ENCODE data around the gene PCDHA1. TPM values are rescaled to one million over a fixed set of nuclear protein-coding genes. Genes with fewer than 3 reads are reported as not detected.

PCDHA1 gene
- total and polyA plus RNA-seq, 3 experiments from 2014 or later, result not detected

- ChIA-PET POLR2A (no interaction called here), CTCF (no interaction called here)
- no peaks in the 10 kb centered on the region for H3K9me3 ChIP-seq (ENCODE audit: low read length)
- peaks cover 0 to 5% (median 4%) of the 10 kb centered on the region in 5 donors for H3K9me3 Mint-ChIP-seq
- no peak for DNase-seq
- no peaks in the 10 kb centered on the region for H3K27me3 ChIP-seq (ENCODE audit: insufficient read depth, low read length, poor library complexity, severe bottlenecking)
- no peaks in the 10 kb centered on the region for H3K4me1 Mint-ChIP-seq
- H3K4me1 ChIP-seq (ENCODE audit: insufficient read depth, low read length), result no peaks in the 10 kb centered on the region
- H3K36me3 ChIP-seq (ENCODE audit: insufficient read depth, low read length), result no peaks in the 10 kb centered on the region
- H3K4me3 ChIP-seq (ENCODE audit: low read length), result no peak overlapping the region
- no peaks in the 10 kb centered on the region for H3K36me3 Mint-ChIP-seq
- no peak overlapping the region for H3K27ac Mint-ChIP-seq
- no peak overlapping the region for H3K27ac ChIP-seq (ENCODE audit: low read depth, low read length)
- peaks cover 8 to 9% of the 10 kb centered on the region in 2 donors for H3K27me3 Mint-ChIP-seq
- H3K4me3 Mint-ChIP-seq, result no peak overlapping the region
Measured at GRCh38 chr5:140953234-140953633, 167.3 kb downstream of the PCDHA1 start.

- no peaks in the 10 kb centered on the region for H3K9me3 ChIP-seq (ENCODE audit: low read length)
- no peak overlapping the region for H3K27ac Mint-ChIP-seq
- no peak overlapping the region for H3K27ac ChIP-seq (ENCODE audit: low read depth, low read length)
- no peaks in the 10 kb centered on the region for H3K36me3 ChIP-seq (ENCODE audit: insufficient read depth, low read length)
- H3K4me3 Mint-ChIP-seq, result no peak overlapping the region
- peaks cover 0 to 2% (median 0%) of the 10 kb centered on the region in 5 donors for H3K9me3 Mint-ChIP-seq
- no peaks in the 10 kb centered on the region for H3K4me1 ChIP-seq (ENCODE audit: insufficient read depth, low read length)
- no peaks in the 10 kb centered on the region for H3K27me3 ChIP-seq (ENCODE audit: insufficient read depth, low read length, poor library complexity, severe bottlenecking)
- peaks cover 17 to 35% of the 10 kb centered on the region in 2 donors for H3K27me3 Mint-ChIP-seq
- POLR2A ChIA-PET, result no interaction called here
- H3K4me1 Mint-ChIP-seq, result no peaks in the 10 kb centered on the region
- no peak overlapping the region for H3K4me3 ChIP-seq (ENCODE audit: low read length)
- H3K36me3 Mint-ChIP-seq, result no peaks in the 10 kb centered on the region
- CTCF ChIA-PET, result no interaction called here
- no peak for DNase-seq
Measured at GRCh38 chr5:140962190-140962589, 176.2 kb downstream of the PCDHA1 start.

- peaks cover 23 to 44% of the 10 kb centered on the region in 2 donors for H3K27me3 Mint-ChIP-seq
- no peaks in the 10 kb centered on the region for H3K9me3 ChIP-seq (ENCODE audit: low read length)
- CTCF ChIA-PET, result no interaction called here
- peaks cover 0 to 2% (median 0%) of the 10 kb centered on the region in 5 donors for H3K9me3 Mint-ChIP-seq
- no peaks in the 10 kb centered on the region for H3K36me3 ChIP-seq (ENCODE audit: insufficient read depth, low read length)
- H3K27ac ChIP-seq (ENCODE audit: low read depth, low read length), result no peak overlapping the region
- no peaks in the 10 kb centered on the region for H3K4me1 Mint-ChIP-seq
- H3K4me3 Mint-ChIP-seq, result no peak overlapping the region
- no peaks in the 10 kb centered on the region for H3K4me1 ChIP-seq (ENCODE audit: insufficient read depth, low read length)
- no peak overlapping the region for H3K27ac Mint-ChIP-seq
- no peaks in the 10 kb centered on the region for H3K36me3 Mint-ChIP-seq
- DNase-seq, result no peak
- POLR2A ChIA-PET, result no interaction called here
- H3K27me3 ChIP-seq (ENCODE audit: insufficient read depth, low read length, poor library complexity, severe bottlenecking), result no peaks in the 10 kb centered on the region
- H3K4me3 ChIP-seq (ENCODE audit: low read length), result no peak overlapping the region
Measured at GRCh38 chr5:140964356-140964755, 178.4 kb downstream of the PCDHA1 start.

- Mint-ChIP-seq H3K27me3 (peaks cover 23 to 44% of the 10 kb centered on the region in 2 donors), H3K27ac (no peak overlapping the region), H3K4me3 (no peak overlapping the region), H3K36me3 (no peaks in the 10 kb centered on the region), H3K9me3 (peaks cover 0 to 2% (median 0%) of the 10 kb centered on the region in 5 donors), H3K4me1 (no peaks in the 10 kb centered on the region)
- no peaks in the 10 kb centered on the region for H3K4me1 ChIP-seq (ENCODE audit: insufficient read depth, low read length)
- H3K27ac ChIP-seq (ENCODE audit: low read depth, low read length), result no peak overlapping the region
- H3K9me3 ChIP-seq (ENCODE audit: low read length), result no peaks in the 10 kb centered on the region
- ChIA-PET CTCF (no interaction called here), POLR2A (no interaction called here)
- no peak overlapping the region for H3K4me3 ChIP-seq (ENCODE audit: low read length)
- no peaks in the 10 kb centered on the region for H3K36me3 ChIP-seq (ENCODE audit: insufficient read depth, low read length)
- DNase-seq, result no peak
- no peaks in the 10 kb centered on the region for H3K27me3 ChIP-seq (ENCODE audit: insufficient read depth, low read length, poor library complexity, severe bottlenecking)
Measured at GRCh38 chr5:140965905-140966292, 180.0 kb downstream of the PCDHA1 start.

- H3K27me3 ChIP-seq (ENCODE audit: insufficient read depth, low read length, poor library complexity, severe bottlenecking), result no peaks in the 10 kb centered on the region
- H3K4me1 ChIP-seq (ENCODE audit: insufficient read depth, low read length), result no peaks in the 10 kb centered on the region
- DNase-seq, result no peak
- H3K36me3 ChIP-seq (ENCODE audit: insufficient read depth, low read length), result no peaks in the 10 kb centered on the region
- H3K4me3 ChIP-seq (ENCODE audit: low read length), result no peak within 1 kb of the TSS
- no peaks in the 10 kb centered on the region for H3K9me3 ChIP-seq (ENCODE audit: low read length)
- peaks cover 23 to 43% of the 10 kb centered on the region in 2 donors for H3K27me3 Mint-ChIP-seq
- peaks cover 0 to 2% (median 0%) of the 10 kb centered on the region in 5 donors for H3K9me3 Mint-ChIP-seq
- CTCF ChIA-PET, result no interaction called here
- H3K4me1 Mint-ChIP-seq, result no peaks in the 10 kb centered on the region
- no peaks in the 10 kb centered on the region for H3K36me3 Mint-ChIP-seq
- H3K4me3 Mint-ChIP-seq, result no peak within 1 kb of the TSS
- no peak within 1 kb of the TSS for H3K27ac Mint-ChIP-seq
- POLR2A ChIA-PET, result no interaction called here
- no peak within 1 kb of the TSS for H3K27ac ChIP-seq (ENCODE audit: low read depth, low read length)
Measured at GRCh38 chr5:140966293-140967225, 180.6 kb downstream of the PCDHA1 start, which contains the start of gene PCDHAC2. PCDHAC2 (plus strand) TSS chr5:140966476; CDS start chr5:140966767, 291 bp downstream.

DNA sequence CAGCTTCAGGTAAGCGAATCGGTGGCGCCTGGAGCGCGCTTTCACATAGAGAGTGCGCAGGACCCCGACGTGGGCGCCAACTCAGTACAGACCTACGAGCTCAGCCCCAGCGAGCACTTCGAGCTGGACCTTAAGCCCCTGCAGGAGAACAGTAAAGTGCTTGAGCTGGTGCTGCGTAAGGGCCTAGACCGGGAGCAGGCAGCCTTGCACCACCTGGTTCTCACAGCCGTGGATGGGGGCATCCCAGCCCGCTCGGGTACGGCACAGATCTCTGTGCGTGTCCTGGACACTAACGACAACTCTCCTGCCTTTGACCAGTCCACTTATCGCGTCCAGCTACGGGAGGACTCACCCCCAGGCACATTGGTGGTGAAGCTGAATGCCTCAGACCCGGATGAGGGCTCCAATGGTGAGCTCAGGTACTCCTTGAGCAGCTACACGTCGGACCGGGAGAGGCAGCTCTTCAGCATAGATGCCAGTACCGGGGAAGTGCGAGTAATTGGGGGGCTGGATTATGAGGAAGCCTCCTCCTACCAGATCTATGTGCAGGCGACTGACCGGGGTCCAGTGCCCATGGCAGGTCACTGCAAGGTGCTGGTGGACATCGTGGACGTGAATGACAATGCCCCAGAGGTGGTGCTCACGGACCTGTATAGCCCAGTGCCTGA is 181.4 kb downstream of the PCDHA1 start:
- no peak overlapping the region for H3K27ac ChIP-seq (ENCODE audit: low read depth, low read length)
- H3K4me3 Mint-ChIP-seq, result no peak overlapping the region
- no peaks in the 10 kb centered on the region for H3K4me1 Mint-ChIP-seq
- H3K27ac Mint-ChIP-seq, result no peak overlapping the region
- POLR2A ChIA-PET, result no interaction called here
- DNase-seq, result no peak
- no peaks in the 10 kb centered on the region for H3K9me3 ChIP-seq (ENCODE audit: low read length)
- H3K4me1 ChIP-seq (ENCODE audit: insufficient read depth, low read length), result no peaks in the 10 kb centered on the region
- no peak overlapping the region for H3K4me3 ChIP-seq (ENCODE audit: low read length)
- H3K27me3 Mint-ChIP-seq, result peaks cover 23 to 41% of the 10 kb centered on the region in 2 donors
- H3K27me3 ChIP-seq (ENCODE audit: insufficient read depth, low read length, poor library complexity, severe bottlenecking), result no peaks in the 10 kb centered on the region
- no peaks in the 10 kb centered on the region for H3K36me3 ChIP-seq (ENCODE audit: insufficient read depth, low read length)
- H3K36me3 Mint-ChIP-seq, result no peaks in the 10 kb centered on the region
- H3K9me3 Mint-ChIP-seq, result peaks cover 0 to 2% (median 0%) of the 10 kb centered on the region in 5 donors
- CTCF ChIA-PET, result no interaction called here

DNA sequence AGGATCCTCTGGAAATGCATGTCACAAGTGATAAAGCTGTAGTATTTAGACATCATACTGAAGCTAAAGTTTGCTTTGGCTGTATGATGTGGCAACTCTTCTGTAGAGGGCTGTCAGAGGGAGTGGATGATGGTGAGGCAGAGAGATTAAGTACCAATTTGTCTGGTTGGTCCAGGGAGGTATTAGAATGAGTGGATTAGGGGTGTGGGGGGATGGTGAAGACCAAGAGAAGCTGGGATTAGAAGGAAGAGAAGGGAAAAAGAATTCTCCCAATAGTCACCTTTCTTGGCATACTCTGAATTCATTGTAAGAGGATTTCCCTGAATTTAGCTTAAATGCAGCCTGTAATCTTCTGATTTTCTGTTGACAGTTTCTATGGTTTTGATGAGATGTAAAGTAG is 183.9 kb downstream of the PCDHA1 start:
- peaks cover 16 to 27% of the 10 kb centered on the region in 2 donors for H3K27me3 Mint-ChIP-seq
- Histone ChIP-seq H3K9me3 (ENCODE audit: low read length) (no peaks in the 10 kb centered on the region), H3K4me3 (ENCODE audit: low read length) (no peak overlapping the region), H3K27ac (ENCODE audit: low read depth, low read length) (no peak overlapping the region), H3K36me3 (ENCODE audit: insufficient read depth, low read length) (no peaks in the 10 kb centered on the region), H3K4me1 (ENCODE audit: insufficient read depth, low read length) (no peaks in the 10 kb centered on the region), H3K27me3 (ENCODE audit: insufficient read depth, low read length, poor library complexity, severe bottlenecking) (no peaks in the 10 kb centered on the region)
- POLR2A ChIA-PET, result no interaction called here
- no peak overlapping the region for H3K27ac Mint-ChIP-seq
- H3K4me3 Mint-ChIP-seq, result no peak overlapping the region
- no peak for DNase-seq
- H3K9me3 Mint-ChIP-seq, result peaks cover 0 to 1% (median 0%) of the 10 kb centered on the region in 5 donors
- H3K4me1 Mint-ChIP-seq, result no peaks in the 10 kb centered on the region
- CTCF ChIA-PET, result no interaction called here
- no peaks in the 10 kb centered on the region for H3K36me3 Mint-ChIP-seq

- Histone ChIP-seq H3K36me3 (ENCODE audit: insufficient read depth, low read length) (no peaks in the 10 kb centered on the region), H3K4me3 (ENCODE audit: low read length) (no peak overlapping the region), H3K27ac (ENCODE audit: low read depth, low read length) (no peak overlapping the region), H3K27me3 (ENCODE audit: insufficient read depth, low read length, poor library complexity, severe bottlenecking) (no peaks in the 10 kb centered on the region), H3K4me1 (ENCODE audit: insufficient read depth, low read length) (no peaks in the 10 kb centered on the region), H3K9me3 (ENCODE audit: low read length) (no peaks in the 10 kb centered on the region)
- H3K4me3 Mint-ChIP-seq, result no peak overlapping the region
- no peaks in the 10 kb centered on the region for H3K9me3 Mint-ChIP-seq
- H3K4me1 Mint-ChIP-seq, result no peaks in the 10 kb centered on the region
- H3K27ac Mint-ChIP-seq, result no peak overlapping the region
- POLR2A ChIA-PET, result no interaction called here
- CTCF ChIA-PET, result no interaction called here
- H3K36me3 Mint-ChIP-seq, result no peaks in the 10 kb centered on the region
- DNase-seq, result no peak
- peaks cover 3 to 15% of the 10 kb centered on the region in 2 donors for H3K27me3 Mint-ChIP-seq
Measured at GRCh38 chr5:140973550-140973949, 187.6 kb downstream of the PCDHA1 start.
